H1 (cell line): ENCODE measurements around the gene NEK2. TPM values are rescaled to one million over a fixed set of nuclear protein-coding genes. Genes with fewer than 3 reads are reported as not detected.

Experiments
- CTCF ChIA-PET: fragments of 300-600 bp; sonication (Branson Sonifier 250); formaldehyde crosslinking; loops from one replicate; lab custom pipeline; 2021; ENCODE audit not compliant: partially characterized antibody; lab: Charles Lee
- POLR2A ChIA-PET: fragments of 300-600 bp; sonication (Branson Sonifier 250); formaldehyde crosslinking; loops from one replicate; lab custom pipeline; 2021; ENCODE audit warnings: inconsistent platforms; ENCODE audit not compliant: partially characterized antibody; lab: Charles Lee
- DNase-seq, 2 experiments: peaks; one replicate each; pipeline versions ENCODE4 v3.0.0 to v3.0.0-alpha.2; 2010 to 2022; ENCODE audit warnings: low spot score in 2 of 2, low read depth in 1 of 2, mixed read lengths in 1 of 2
- FAIRE-seq: peaks from 2 replicates; lab custom pipeline; 2011; peaks lifted over from hg19 to GRCh38; lab: Jason Lieb, UNC
- H2AFZ ChIP-seq: 2 replicates; pipeline ENCODE4 v1.8.1; 2012; ENCODE audit warnings: low read length, inconsistent platforms
- H2AK5ac ChIP-seq: 2 replicates; pipeline ENCODE4 v1.6.1; 2013; ENCODE audit warnings: low read depth, low read length
- H2BK120ac ChIP-seq: replicated peaks from 2 replicates; pipeline ENCODE3; 2013; ENCODE audit warnings: low read depth, low read length, inconsistent platforms
- H2BK12ac ChIP-seq: 2 replicates; pipeline ENCODE4 v1.6.1; 2013; ENCODE audit warnings: low read depth, low read length
- H2BK15ac ChIP-seq: 2 replicates; pipeline ENCODE4 v1.6.1; 2013; ENCODE audit warnings: low read length
- H2BK20ac ChIP-seq: 2 replicates; pipeline ENCODE4 v1.6.1; 2013; ENCODE audit warnings: low read length
- H2BK5ac ChIP-seq: 2 replicates; pipeline ENCODE4 v1.6.1; 2013; ENCODE audit warnings: low read depth, low read length
- H3K14ac ChIP-seq: 2 replicates; pipeline ENCODE4 v1.6.1; 2013; ENCODE audit warnings: inconsistent platforms; ENCODE audit not compliant: insufficient read length
- H3K18ac ChIP-seq: 2 replicates; pipeline ENCODE4 v1.6.1; 2013; ENCODE audit warnings: low read length; ENCODE audit errors: extremely low read depth
- H3K23ac ChIP-seq: 2 replicates; pipeline ENCODE4 v1.6.1; 2013; ENCODE audit warnings: inconsistent platforms; ENCODE audit not compliant: insufficient read length
- H3K23me2 ChIP-seq: 2 replicates; pipeline ENCODE4 v1.6.1; 2013; ENCODE audit warnings: low read depth, low read length
- H3K27ac ChIP-seq: 2 replicates; pipeline ENCODE4 v1.6.1; 2011; ENCODE audit warnings: low read depth, low read length, inconsistent platforms
- H3K27me3 ChIP-seq, 4 experiments: replicated peaks in 1 of 4; 1 replicate in 1 of 4; 2 replicates in 3 of 4; pipeline versions ENCODE4 v1.6.1 to v1.8.1; 2011 to 2013; ENCODE audit warnings: low read length in 3 of 4, mild to moderate bottlenecking in 3 of 4, inconsistent platforms in 2 of 4, mixed read lengths in 2 of 4, moderate library complexity in 1 of 4; ENCODE audit not compliant: control insufficient read depth in 3 of 4, insufficient read depth in 3 of 4; ENCODE audit errors: extremely low read depth in 1 of 4
- H3K36me3 ChIP-seq, 4 experiments: 2 replicates each; pipeline versions ENCODE4 v1.6.1 to v1.8.1; 2011 to 2013; ENCODE audit warnings: mild to moderate bottlenecking in 4 of 4, low read length in 3 of 4, moderate library complexity in 2 of 4, control low read depth in 1 of 4, inconsistent platforms in 1 of 4; ENCODE audit not compliant: insufficient read depth in 4 of 4, control insufficient read depth in 2 of 4
- H3K4ac ChIP-seq: replicated peaks from 2 replicates; pipeline ENCODE3; 2013; ENCODE audit warnings: low read length, low read depth, mixed read lengths, inconsistent platforms; ENCODE audit not compliant: insufficient read length
- H3K4me1 ChIP-seq, 4 experiments: replicated peaks in 1 of 4; 1 replicate in 1 of 4; 2 replicates in 3 of 4; pipeline versions ENCODE4 v1.6.1 to v1.8.1; 2011 to 2013; ENCODE audit warnings: low read length in 3 of 4, inconsistent platforms in 2 of 4, mixed read lengths in 1 of 4; ENCODE audit not compliant: insufficient read depth in 4 of 4, control insufficient read depth in 3 of 4
- H3K4me2 ChIP-seq, 2 experiments: 2 replicates each; pipeline versions ENCODE4 v1.6.1 to v1.8.1; 2011 to 2013; ENCODE audit warnings: low read depth in 2 of 2, low read length in 2 of 2, control low read depth in 1 of 2, inconsistent platforms in 1 of 2, mild to moderate bottlenecking in 1 of 2; ENCODE audit not compliant: insufficient read depth in 1 of 2
- H3K4me3 ChIP-seq, 4 experiments: fragments of 200-600, 300-600 bp in 1 of 4; sonication (generic), shearing (Covaris generic), sonication (Bioruptor Twin) in 1 of 4; 2 replicates each; pipeline versions ENCODE4 v1.5.1 to v1.8.1; 2011 to 2016; ENCODE audit warnings: low read length in 4 of 4, low read depth in 3 of 4, control low read depth in 2 of 4, inconsistent platforms in 2 of 4, mild to moderate bottlenecking in 2 of 4, mixed read lengths in 1 of 4, moderate library complexity in 1 of 4; ENCODE audit not compliant: insufficient read depth in 2 of 4; ENCODE audit errors: extremely low read depth in 1 of 4
- H3K56ac ChIP-seq: replicated peaks from 2 replicates; pipeline ENCODE3; 2013; ENCODE audit warnings: low read depth, mild to moderate bottlenecking, mixed read lengths, low read length, inconsistent platforms; ENCODE audit not compliant: insufficient read length
- H3K79me1 ChIP-seq: 2 replicates; pipeline ENCODE4 v1.6.1; 2013; ENCODE audit warnings: low read depth, low read length, control low read depth
- H3K79me2 ChIP-seq, 2 experiments: 2 replicates each; pipeline versions ENCODE4 v1.6.1 to v1.8.1; 2012 to 2013; ENCODE audit warnings: low read length in 2 of 2, mild to moderate bottlenecking in 2 of 2, inconsistent platforms in 1 of 2; ENCODE audit not compliant: insufficient read depth in 2 of 2, control insufficient read depth in 1 of 2
- H3K9ac ChIP-seq, 4 experiments: replicated peaks in 1 of 4; 1 replicate in 1 of 4; 2 replicates in 3 of 4; pipeline versions ENCODE4 v1.6.1 to v1.8.1; 2011 to 2013; ENCODE audit warnings: low read depth in 3 of 4, low read length in 3 of 4, control low read depth in 2 of 4, mild to moderate bottlenecking in 2 of 4, moderate library complexity in 2 of 4, inconsistent platforms in 1 of 4; ENCODE audit errors: extremely low read depth in 1 of 4
- H3K9me3 ChIP-seq, 2 experiments: 2 replicates each; pipeline versions ENCODE4 v1.6.1 to v1.8.1; 2012 to 2013; ENCODE audit warnings: mild to moderate bottlenecking in 2 of 2, moderate library complexity in 2 of 2, control low read depth in 1 of 2, inconsistent platforms in 1 of 2, low read depth in 1 of 2, low read length in 1 of 2, mixed read lengths in 1 of 2; ENCODE audit not compliant: insufficient read depth in 2 of 2
- H4K20me1 ChIP-seq, 2 experiments: replicated peaks in 1 of 2; 2 replicates each; pipeline versions ENCODE3 to v1.8.1; 2011 to 2013; ENCODE audit warnings: inconsistent platforms in 2 of 2, low read length in 2 of 2, mild to moderate bottlenecking in 1 of 2; ENCODE audit not compliant: insufficient read depth in 2 of 2, control insufficient read depth in 1 of 2
- H4K5ac ChIP-seq: 2 replicates; pipeline ENCODE4 v1.6.1; 2013; ENCODE audit warnings: low read length, low read depth, mixed read lengths, inconsistent platforms; ENCODE audit not compliant: insufficient read length
- H4K8ac ChIP-seq: 2 replicates; pipeline ENCODE4 v1.8.0; 2013; ENCODE audit warnings: mild to moderate bottlenecking, moderate library complexity, low read length, inconsistent platforms; ENCODE audit not compliant: insufficient read depth; ENCODE audit errors: extremely low read depth
- H4K91ac ChIP-seq: replicated peaks from 2 replicates; pipeline ENCODE3; 2013; ENCODE audit warnings: low read length, mixed read lengths, inconsistent platforms; ENCODE audit not compliant: insufficient read length
- BACH1 ChIP-seq: IDR thresholded peaks from 2 replicates; pipeline ENCODE4 v1.6.1; 2012; ENCODE audit warnings: low read length, improper control_type of control experiment
- BCL11A ChIP-seq, 2 experiments: IDR thresholded peaks; one replicate each; pipeline ENCODE4 v1.6.1; 2011; ENCODE audit warnings: low read depth in 2 of 2, low read length in 2 of 2, mild to moderate bottlenecking in 2 of 2
- CHD2 ChIP-seq: IDR thresholded peaks from 2 replicates; pipeline ENCODE4 v1.6.1; 2012; ENCODE audit warnings: low read length, improper control_type of control experiment
- CTBP2 ChIP-seq: IDR thresholded peaks from 2 replicates; pipeline ENCODE4 v1.7.0; 2011; ENCODE audit warnings: borderline replicate concordance, mild to moderate bottlenecking, moderate library complexity, mixed read lengths, low read length; ENCODE audit not compliant: insufficient read depth, insufficient read length
- JUND ChIP-seq: IDR thresholded peaks from 2 replicates; pipeline ENCODE4 v1.6.1; 2011; ENCODE audit warnings: mild to moderate bottlenecking, improper control_type of control experiment, low read length
- KDM1A ChIP-seq: fragments of 200-600, 300-600 bp; sonication (generic); IDR thresholded peaks from 2 replicates; pipeline ENCODE4 v1.7.1; 2016; ENCODE audit warnings: mild to moderate bottlenecking, low read length, borderline replicate concordance
- POLR2AphosphoS5 ChIP-seq: IDR thresholded peaks from 2 replicates; pipeline ENCODE4 v1.6.1; 2011; ENCODE audit warnings: low read depth, low read length
- RBBP5 ChIP-seq: IDR thresholded peaks from 2 replicates; pipeline ENCODE4 v1.7.1; 2012; ENCODE audit warnings: low read depth, mild to moderate bottlenecking, inconsistent platforms, low read length, moderate library complexity, borderline replicate concordance
- RFX5 ChIP-seq: IDR thresholded peaks from 2 replicates; pipeline ENCODE4 v1.6.1; 2011; ENCODE audit warnings: low read depth, low read length, improper control_type of control experiment, borderline replicate concordance
- RXRA ChIP-seq: IDR thresholded peaks from 2 replicates; pipeline ENCODE4 v1.6.1; 2011; ENCODE audit warnings: low read depth, mild to moderate bottlenecking, low read length, moderate library complexity; ENCODE audit not compliant: insufficient read depth
- SRF ChIP-seq: IDR thresholded peaks from 2 replicates; pipeline ENCODE4 v1.6.1; 2011; ENCODE audit warnings: mild to moderate bottlenecking, low read depth, low read length, moderate library complexity
- TAF7 ChIP-seq: optimal IDR thresholded peaks from 2 replicates; pipeline ENCODE3; 2011; ENCODE audit warnings: low read depth, mild to moderate bottlenecking, inconsistent platforms, low read length, moderate library complexity, borderline replicate concordance
- TBP ChIP-seq: IDR thresholded peaks from 2 replicates; pipeline ENCODE4 v1.6.1; 2011; ENCODE audit warnings: low read depth, low read length, improper control_type of control experiment
- YY1 ChIP-seq: IDR thresholded peaks from 2 replicates; pipeline ENCODE4 v1.6.1; 2011; ENCODE audit warnings: low read depth, mild to moderate bottlenecking, low read length
- WGBS, 2 experiments: shearing (Covaris generic) in 1 of 2; methylation state at CpG; one replicate each; pipeline versions ENCODE4 v1.1.6 to v1.1.7; 2013 to 2015; ENCODE audit warnings: low lambda C conversion rate in 2 of 2, mixed read lengths in 2 of 2, inconsistent platforms in 1 of 2, low coverage in 1 of 2, missing lambda C conversion rate in 1 of 2; ENCODE audit not compliant: insufficient replicate concordance in 2 of 2, insufficient coverage in 1 of 2, insufficient read length in 1 of 2; ENCODE audit errors: extremely low coverage in 1 of 2, missing lambda C conversion rate in 1 of 2; 5-methylcytosine and 5-hydroxymethylcytosine counted together
- polyA plus RNA-seq, 7 experiments: library from polyadenylated mRNA; depleted of rRNA in 3 of 7; stranded (reverse) in 5 of 7; unstranded in 2 of 7; fragments of >200 nt in 5 of 7; fragments of 200-250 nt in 2 of 7; gene quantifications; 1 replicate in 5 of 7; 2 replicates in 1 of 7; 4 replicates in 1 of 7; pipeline versions ENCODE4 v1.2.1 to v1.2.3, GENCODE V29; 2011 to 2013; ENCODE audit warnings: missing spikeins in 2 of 7, mixed read lengths in 2 of 7
- total RNA-seq: library from RNA; stranded (reverse); fragmentation: NEBNext Ultra II Directional; extraction: Animal tissue kit (Norgen Biotek cat#: 25700); gene quantifications from 2 replicates; pipeline ENCODE4 v1.2.1, GENCODE V29; 2021
- TF ChIP-seq, protein P1 (sequence below): IDR thresholded peaks from 2 replicates; pipeline ENCODE4 v1.6.1; 2011; ENCODE audit warnings: low read depth, mild to moderate bottlenecking, low read length; ENCODE audit not compliant: insufficient read depth

The NEK2 gene
- total and polyA plus RNA-seq, 2 of the 8 experiments (the other 6 are each of a cell fraction or from before 2014, with no cell fraction given) = 8.4 to 22.9 TPM

GRCh38 chr1:211628417-211628816, 47.0 kb downstream of the NEK2 start:
- H3K9me3 ChIP-seq = no peaks in the 10 kb centered on the region
- H3K4me2 ChIP-seq = no peak overlapping the region
- H2BK120ac ChIP-seq = no peak overlapping the region
- H3K23me2 ChIP-seq = no peaks in the 10 kb centered on the region
- no peak overlapping the region for H3K14ac ChIP-seq
- H3K79me2 ChIP-seq = no peaks in the 10 kb centered on the region
- no peak overlapping the region for H3K4ac ChIP-seq
- no peak overlapping the region for H3K27ac ChIP-seq
- H3K4me3 ChIP-seq = no peak overlapping the region
- H2AK5ac ChIP-seq = no peak overlapping the region
- no peak overlapping the region for H4K8ac ChIP-seq
- no peak overlapping the region for H2BK5ac ChIP-seq
- no peak overlapping the region for H2BK12ac ChIP-seq
- no peak overlapping the region for H3K56ac ChIP-seq
- ChIA-PET POLR2A (no interaction called here), CTCF (interaction anchor here (1.0 to 2.7 kb wide), 7 partner anchors 9 to 44 kb away, joined by 3 to 9 read pairs (median 3); no protein-coding TSS in a partner anchor)
- H3K23ac ChIP-seq = no peak overlapping the region
- H3K18ac ChIP-seq = no peak overlapping the region
- no peaks in the 10 kb centered on the region for H3K27me3 ChIP-seq
- TF ChIP-seq RBBP5 = no peak
- no peak for TF ChIP-seq SRF
- TF ChIP-seq CHD2 = no peak
- TF ChIP-seq JUND = no peak
- TF ChIP-seq, protein P1, sequence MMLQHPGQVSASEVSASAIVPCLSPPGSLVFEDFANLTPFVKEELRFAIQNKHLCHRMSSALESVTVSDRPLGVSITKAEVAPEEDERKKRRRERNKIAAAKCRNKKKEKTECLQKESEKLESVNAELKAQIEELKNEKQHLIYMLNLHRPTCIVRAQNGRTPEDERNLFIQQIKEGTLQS = no peak
- TF ChIP-seq RFX5 = no peak
- no peak for TF ChIP-seq BCL11A (IDR thresholded peaks at IDR 0.05; ENCODE audit: low read depth in 2 of 2, low read length in 2 of 2)
- TF ChIP-seq BACH1 = no peak
- TF ChIP-seq TBP = no peak
- TF ChIP-seq KDM1A = no peak
- TF ChIP-seq RXRA = no peak
- no peak for TF ChIP-seq YY1
- no peak for TF ChIP-seq TAF7
- TF ChIP-seq CTBP2 = no peak
- no peak for TF ChIP-seq POLR2AphosphoS5
- 86% methylated on average over 4 of the region's 4 CpGs; no CpG with 5 or more reads in 1 of the 2 experiments for WGBS, 2 experiments
- H3K79me1 ChIP-seq = no peaks in the 10 kb centered on the region
- no peak for DNase-seq
- H4K5ac ChIP-seq = no peak overlapping the region
- no peak overlapping the region for H2AFZ ChIP-seq
- no peak overlapping the region for H4K91ac ChIP-seq
- no peaks in the 10 kb centered on the region for H3K36me3 ChIP-seq
- H2BK15ac ChIP-seq = no peak overlapping the region
- 0 out of 7 replicates have a peak, but pooled peaks cover 0 to 6% (median 1%) of the 10 kb centered on the region in 4 experiments for H3K4me1 ChIP-seq
- H3K9ac ChIP-seq = no peak overlapping the region
- no peaks in the 10 kb centered on the region for H4K20me1 ChIP-seq
- H2BK20ac ChIP-seq = no peak overlapping the region
- FAIRE-seq = no peak
